K562 (cell line): ENCODE data around the gene RASL12. TPM values are rescaled to one million over a fixed set of nuclear protein-coding genes. Genes with fewer than 3 reads are reported as not detected.

Experiments
- ARNT ChIP-seq, 2 experiments: fragments of 450-650 bp; IDR thresholded peaks; 2 replicates each; pipeline ENCODE4 v1.6.1; 2016; ENCODE audit warnings: mild to moderate bottlenecking in 1 of 2
- CXXC5 ChIP-seq: fragments of 250-450 bp; sonication (Bioruptor Pico); IDR thresholded peaks from 2 replicates; pipeline ENCODE4 v1.8.0; 2022; ENCODE audit warnings: inconsistent platforms, mild to moderate bottlenecking, moderate library complexity
- FUS ChIP-seq: fragments of 200-400 bp; formaldehyde crosslinking; optimal IDR thresholded peaks from 2 replicates; pipeline ENCODE3; 2017; ENCODE audit warnings: low read depth, low read length
- GATAD2B ChIP-seq: fragments of 450-650 bp; IDR thresholded peaks from 2 replicates; pipeline ENCODE4 v1.6.1; 2017; ENCODE audit warnings: mild to moderate bottlenecking, borderline replicate concordance
- HDAC2 ChIP-seq: fragments of 450-650 bp; IDR thresholded peaks from 2 replicates; pipeline ENCODE4 v1.6.1; 2016; ENCODE audit warnings: mild to moderate bottlenecking
- HIVEP1 ChIP-seq: fragments of 250-450 bp; sonication (Bioruptor Pico); IDR thresholded peaks from 2 replicates; pipeline ENCODE4 v1.4.0; 2020; ENCODE audit warnings: mild to moderate bottlenecking
- HNRNPLL ChIP-seq: fragments of 200-400 bp; formaldehyde crosslinking; IDR thresholded peaks from 2 replicates; pipeline ENCODE4 v1.6.1; 2017; ENCODE audit warnings: low read length, low read depth, mild to moderate bottlenecking; ENCODE audit not compliant: poor library complexity, severe bottlenecking
- KDM2B ChIP-seq: fragments of 250-450 bp; sonication (Bioruptor Pico); IDR thresholded peaks from 2 replicates; pipeline ENCODE4 v1.8.0; 2021; ENCODE audit warnings: mild to moderate bottlenecking, moderate library complexity
- NCOA6 ChIP-seq: fragments of 450-650 bp; IDR thresholded peaks from 2 replicates; pipeline ENCODE4 v1.6.1; 2017; ENCODE audit warnings: mild to moderate bottlenecking
- NR2C2 ChIP-seq, 2 experiments: fragments of 200-800 bp in 1 of 2; sonication (Bioruptor generic) in 1 of 2; sonication (generic) in 1 of 2; formaldehyde crosslinking in 1 of 2; IDR thresholded peaks; 2 replicates each; pipeline versions ENCODE4 v1.6.1 to v1.8.0; 2016 to 2022; ENCODE audit warnings: mild to moderate bottlenecking in 1 of 2, missing compliant biosample characterization in 1 of 2, missing genetic modification characterization in 1 of 2, missing genetic modification reagents in 1 of 2
- NR3C1 ChIP-seq: sonication (generic); formaldehyde crosslinking; IDR thresholded peaks from 2 replicates; pipeline ENCODE4 v1.8.1; 2022; ENCODE audit warnings: missing genetic modification reagents
- POLR2AphosphoS2 ChIP-seq: IDR thresholded peaks from 2 replicates; pipeline ENCODE4 v1.6.1; 2012; ENCODE audit warnings: low read length, improper control_type of control experiment
- RFX7 ChIP-seq: fragments of 250-450 bp; sonication (Bioruptor Pico); IDR thresholded peaks from 2 replicates; pipeline ENCODE4 v1.5.1; 2021; ENCODE audit warnings: mild to moderate bottlenecking
- SAFB ChIP-seq: fragments of 200-400 bp; formaldehyde crosslinking; IDR thresholded peaks from 2 replicates; pipeline ENCODE4 v1.6.1; 2017; ENCODE audit warnings: low read depth, low read length, borderline replicate concordance
- SLC30A9 ChIP-seq: fragments of 250-450 bp; sonication (Bioruptor Pico); IDR thresholded peaks from 2 replicates; pipeline ENCODE4 v1.8.0; 2022; ENCODE audit warnings: mild to moderate bottlenecking, moderate library complexity
- SMC3 ChIP-seq: conservative IDR thresholded peaks from 2 replicates; pipeline ENCODE4 v1.6.1; 2011; ENCODE audit warnings: low read depth, low read length, improper control_type of control experiment; ENCODE audit not compliant: insufficient read depth
- ZFPM2 ChIP-seq: fragments of 250-450 bp; sonication (Bioruptor Pico); IDR thresholded peaks from 2 replicates; pipeline ENCODE4 v1.5.1; 2022; ENCODE audit warnings: mild to moderate bottlenecking
- ZNF224 ChIP-seq: sonication (generic); formaldehyde crosslinking; IDR thresholded peaks from 2 replicates; pipeline ENCODE4 v1.8.0; 2022; ENCODE audit warnings: mild to moderate bottlenecking, missing genetic modification reagents
- ZNF444 ChIP-seq: fragments of 250-450 bp; sonication (Bioruptor Pico); IDR thresholded peaks from 2 replicates; pipeline ENCODE4 v1.4.0; 2020; ENCODE audit warnings: mild to moderate bottlenecking, moderate library complexity
- ZNF75A ChIP-seq: fragments of 450-650 bp; formaldehyde crosslinking; IDR thresholded peaks from 2 replicates; pipeline ENCODE4 v1.4.0; 2020; ENCODE audit warnings: mild to moderate bottlenecking
- polyA plus RNA-seq, 8 experiments: library from polyadenylated mRNA; depleted of rRNA in 4 of 8; stranded (reverse) in 5 of 8; unstranded in 3 of 8; fragments of >200 nt; fragmentation: Nextera tagmentation in 2 of 8; fragmentation: Illumina TruSeq in 1 of 8; extraction: Ambion mirVana in 2 of 8; extraction: Trizol in 1 of 8; gene quantifications; 2 replicates each; pipeline versions ENCODE4 v1.2.1 to v1.2.3, GENCODE V29; 2011 to 2014; ENCODE audit warnings: inconsistent platforms in 1 of 8, missing spikeins in 1 of 8
- total RNA-seq, 7 experiments: library from RNA; depleted of rRNA in 6 of 7; stranded (reverse); fragments of >200 nt in 6 of 7; fragmentation: Illumina TruSeq in 2 of 7; extraction: Trizol in 2 of 7; gene quantifications; 2 replicates each; pipeline versions ENCODE4 v1.2.1 to v1.2.3, GENCODE V29; 2011 to 2021; ENCODE audit warnings: low replicate concordance in 1 of 7
- TF ChIP-seq, protein P1 (sequence below): fragments of 450-650 bp; formaldehyde crosslinking; conservative IDR thresholded peaks from 2 replicates; pipeline ENCODE4 v1.4.0; 2022; ENCODE audit warnings: mild to moderate bottlenecking, missing genetic modification characterization
- TF ChIP-seq, protein P2 (sequence below), 2 experiments: IDR thresholded peaks in 1 of 2; conservative IDR thresholded peaks in 1 of 2; 2 replicates each; pipeline ENCODE4 v1.6.1; 2016; ENCODE audit warnings: low read depth in 2 of 2, mild to moderate bottlenecking in 1 of 2, missing compliant biosample characterization in 1 of 2, missing genetic modification characterization in 1 of 2, moderate library complexity in 1 of 2
- TF ChIP-seq, protein P3 (sequence below), 2 experiments: fragments of 250-450 bp in 1 of 2; fragments of 450-650 bp in 1 of 2; sonication (Bioruptor Pico) in 1 of 2; IDR thresholded peaks; 2 replicates each; pipeline versions ENCODE4 v1.6.1 to v1.8.0; 2016 to 2021; ENCODE audit warnings: mild to moderate bottlenecking in 2 of 2, moderate library complexity in 2 of 2, missing compliant biosample characterization in 1 of 2, missing genetic modification characterization in 1 of 2
- TF ChIP-seq, protein P4 (sequence below): fragments of 250-450 bp; sonication (Bioruptor Pico); IDR thresholded peaks from 2 replicates; pipeline ENCODE4 v1.6.1; 2021; ENCODE audit warnings: mild to moderate bottlenecking

RASL12 gene
- total and polyA plus RNA-seq, 9 of the 15 experiments (the other 6 are each of a cell fraction or from before 2014, with no cell fraction given), result not detected

DNA sequence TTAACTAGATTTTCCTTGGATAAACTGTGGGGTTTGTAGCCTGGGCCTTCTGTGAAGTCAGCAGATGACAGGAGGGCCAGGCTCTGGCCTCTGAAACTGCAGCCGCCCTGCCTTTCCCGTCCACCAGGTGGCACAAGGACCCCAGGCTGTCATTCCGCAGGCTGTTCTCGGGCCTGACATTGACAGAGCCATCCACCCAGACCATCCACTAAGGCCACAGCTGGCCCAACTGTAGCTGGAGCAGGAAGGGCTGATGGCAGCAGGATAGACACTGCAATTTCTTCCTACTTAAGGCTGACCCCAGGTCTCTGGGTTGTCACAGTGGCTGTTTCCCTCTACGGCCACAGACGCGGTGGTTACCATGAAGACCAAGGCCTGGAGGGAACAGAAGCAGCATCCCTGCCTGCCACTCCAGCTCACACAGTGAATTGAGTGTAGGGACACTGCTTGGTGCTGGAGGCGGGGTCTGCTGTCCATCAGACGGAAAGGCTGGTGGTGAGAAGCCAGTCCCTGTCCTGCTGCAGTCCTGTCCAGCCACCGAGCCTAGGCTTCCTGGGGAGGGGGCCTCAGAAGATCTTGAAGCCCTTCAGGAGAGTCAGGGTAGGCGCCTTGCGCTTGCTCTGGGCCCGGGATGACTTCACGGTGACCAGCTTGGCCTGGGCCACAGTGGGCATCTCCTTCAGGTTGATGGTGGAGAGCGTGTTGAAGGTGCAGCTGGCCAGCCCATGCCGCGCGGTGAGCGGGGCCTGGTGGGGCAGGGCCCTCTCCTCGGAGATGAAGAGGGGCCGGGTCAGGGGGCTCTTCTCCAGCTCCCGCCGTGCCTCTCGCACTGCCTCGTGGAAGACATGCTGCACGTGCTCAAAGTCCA is 13.2 kb downstream of the RASL12 start (continued):
- TF ChIP-seq, protein P1, sequence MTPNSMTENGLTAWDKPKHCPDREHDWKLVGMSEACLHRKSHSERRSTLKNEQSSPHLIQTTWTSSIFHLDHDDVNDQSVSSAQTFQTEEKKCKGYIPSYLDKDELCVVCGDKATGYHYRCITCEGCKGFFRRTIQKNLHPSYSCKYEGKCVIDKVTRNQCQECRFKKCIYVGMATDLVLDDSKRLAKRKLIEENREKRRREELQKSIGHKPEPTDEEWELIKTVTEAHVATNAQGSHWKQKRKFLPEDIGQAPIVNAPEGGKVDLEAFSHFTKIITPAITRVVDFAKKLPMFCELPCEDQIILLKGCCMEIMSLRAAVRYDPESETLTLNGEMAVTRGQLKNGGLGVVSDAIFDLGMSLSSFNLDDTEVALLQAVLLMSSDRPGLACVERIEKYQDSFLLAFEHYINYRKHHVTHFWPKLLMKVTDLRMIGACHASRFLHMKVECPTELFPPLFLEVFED (CRISPR knock-in tag), result no peak
- no peak for TF ChIP-seq HDAC2
- TF ChIP-seq SAFB, result no peak
- TF ChIP-seq CXXC5, result no peak
- 0 out of 2 replicates have a peak, but pooled peaks have one; percentile 18 for TF ChIP-seq NR2C2 (CRISPR knock-in tag; IDR thresholded peaks at IDR 0.05)
- no peak for TF ChIP-seq NR2C2 (tag; IDR thresholded peaks at IDR 0.05)
- TF ChIP-seq, protein P2, sequence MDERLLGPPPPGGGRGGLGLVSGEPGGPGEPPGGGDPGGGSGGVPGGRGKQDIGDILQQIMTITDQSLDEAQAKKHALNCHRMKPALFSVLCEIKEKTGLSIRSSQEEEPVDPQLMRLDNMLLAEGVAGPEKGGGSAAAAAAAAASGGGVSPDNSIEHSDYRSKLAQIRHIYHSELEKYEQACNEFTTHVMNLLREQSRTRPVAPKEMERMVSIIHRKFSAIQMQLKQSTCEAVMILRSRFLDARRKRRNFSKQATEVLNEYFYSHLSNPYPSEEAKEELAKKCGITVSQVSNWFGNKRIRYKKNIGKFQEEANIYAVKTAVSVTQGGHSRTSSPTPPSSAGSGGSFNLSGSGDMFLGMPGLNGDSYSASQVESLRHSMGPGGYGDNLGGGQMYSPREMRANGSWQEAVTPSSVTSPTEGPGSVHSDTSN (CRISPR knock-in tag; IDR thresholded peaks at IDR 0.05; ENCODE audit: low read depth), result no peak
- TF ChIP-seq, protein P2 (tag; conservative IDR thresholded peaks at IDR 0.05; ENCODE audit: low read depth), result 0 out of 2 replicates have a peak, but pooled peaks have one; percentile 51
- TF ChIP-seq, protein P3, sequence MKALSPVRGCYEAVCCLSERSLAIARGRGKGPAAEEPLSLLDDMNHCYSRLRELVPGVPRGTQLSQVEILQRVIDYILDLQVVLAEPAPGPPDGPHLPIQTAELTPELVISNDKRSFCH (CRISPR knock-in tag; IDR thresholded peaks at IDR 0.05), result no peak
- TF ChIP-seq, protein P3 (tag; IDR thresholded peaks at IDR 0.05), result no peak
- TF ChIP-seq ZNF444 (CRISPR knock-in tag), result no peak
- TF ChIP-seq POLR2AphosphoS2, result no peak
- no peak for TF ChIP-seq ZNF224 (CRISPR knock-in tag)
- no peak for TF ChIP-seq FUS
- no peak for TF ChIP-seq NR3C1 (CRISPR knock-in tag)
- no peak for TF ChIP-seq ZFPM2 (CRISPR knock-in tag)
- TF ChIP-seq SLC30A9 (CRISPR knock-in tag), result no peak
- TF ChIP-seq ARNT (IDR thresholded peaks at IDR 0.05), result no peak
- no peak for TF ChIP-seq GATAD2B
- TF ChIP-seq SMC3, result peak; percentile 97
- TF ChIP-seq RFX7, result no peak
- no peak for TF ChIP-seq HIVEP1 (CRISPR knock-in tag)
- TF ChIP-seq HNRNPLL, result no peak
- TF ChIP-seq NCOA6, result no peak
- TF ChIP-seq ZNF75A, result no peak
- TF ChIP-seq KDM2B, result no peak
- TF ChIP-seq, protein P4, sequence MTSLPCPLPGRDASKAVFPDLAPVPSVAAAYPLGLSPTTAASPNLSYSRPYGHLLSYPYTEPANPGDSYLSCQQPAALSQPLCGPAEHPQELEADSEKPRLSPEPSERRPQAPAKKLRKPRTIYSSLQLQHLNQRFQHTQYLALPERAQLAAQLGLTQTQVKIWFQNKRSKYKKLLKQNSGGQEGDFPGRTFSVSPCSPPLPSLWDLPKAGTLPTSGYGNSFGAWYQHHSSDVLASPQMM (CRISPR knock-in tag), result no peak
